Omental fat pad (tissue), 4 donors: Measurements from ENCODE around the gene CASP12. TPM values are rescaled to one million over a fixed set of nuclear protein-coding genes. Genes with fewer than 3 reads are reported as not detected.

Experiments used
- ATAC-seq: fragments of 150-250 bp; one replicate; pipeline ENCODE4 v1.9.1; 2016; ENCODE audit warnings: mild to moderate bottlenecking, moderate library complexity; ENCODE audit not compliant: low FRiP score
- DNase-seq: peaks from one replicate; pipeline ENCODE4 v3.0.0-alpha.2; 2019; ENCODE audit warnings: low spot score
- total RNA-seq, 4 donors: library from RNA; depleted of rRNA; stranded (reverse); fragments of >200 nt; gene quantifications; one replicate each; pipeline ENCODE4 v1.1.0, GENCODE V29; 2016
- TF ChIP-seq, protein P1 (sequence below), 3 donors: fragments of 450-650 bp; IDR thresholded peaks; one replicate each; pipeline ENCODE4 v1.5.1; 2016 to 2017; ENCODE audit warnings: antibody characterized with exemption in 3 of 3, mild to moderate bottlenecking in 3 of 3, moderate library complexity in 2 of 3

CASP12 gene
- total RNA-seq, 4 donors from 2014 or later, result 0.65 to 5.5 (median 2.4) TPM; not detected in 1

DNA sequence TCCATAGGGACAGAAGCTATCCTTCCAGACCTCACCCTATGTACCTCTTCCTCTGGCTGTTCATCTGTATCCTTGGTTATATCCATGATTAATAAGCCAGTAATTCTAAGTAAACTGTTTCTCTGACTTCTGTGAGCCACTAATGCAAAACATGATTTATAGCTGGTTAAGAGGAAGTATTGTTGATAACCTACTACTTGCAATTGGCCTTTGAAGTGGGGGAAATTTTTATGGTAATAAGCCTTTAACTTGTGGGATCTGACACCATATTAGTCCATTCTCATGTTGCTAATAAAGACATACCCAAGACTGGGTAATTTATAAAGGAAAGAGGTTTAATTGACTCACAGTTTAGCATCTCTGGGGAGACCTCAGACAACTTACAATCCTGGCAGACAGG, 21.9 kb downstream of the CASP12 start:
- ATAC-seq, result no peak
- TF ChIP-seq, protein P1, sequence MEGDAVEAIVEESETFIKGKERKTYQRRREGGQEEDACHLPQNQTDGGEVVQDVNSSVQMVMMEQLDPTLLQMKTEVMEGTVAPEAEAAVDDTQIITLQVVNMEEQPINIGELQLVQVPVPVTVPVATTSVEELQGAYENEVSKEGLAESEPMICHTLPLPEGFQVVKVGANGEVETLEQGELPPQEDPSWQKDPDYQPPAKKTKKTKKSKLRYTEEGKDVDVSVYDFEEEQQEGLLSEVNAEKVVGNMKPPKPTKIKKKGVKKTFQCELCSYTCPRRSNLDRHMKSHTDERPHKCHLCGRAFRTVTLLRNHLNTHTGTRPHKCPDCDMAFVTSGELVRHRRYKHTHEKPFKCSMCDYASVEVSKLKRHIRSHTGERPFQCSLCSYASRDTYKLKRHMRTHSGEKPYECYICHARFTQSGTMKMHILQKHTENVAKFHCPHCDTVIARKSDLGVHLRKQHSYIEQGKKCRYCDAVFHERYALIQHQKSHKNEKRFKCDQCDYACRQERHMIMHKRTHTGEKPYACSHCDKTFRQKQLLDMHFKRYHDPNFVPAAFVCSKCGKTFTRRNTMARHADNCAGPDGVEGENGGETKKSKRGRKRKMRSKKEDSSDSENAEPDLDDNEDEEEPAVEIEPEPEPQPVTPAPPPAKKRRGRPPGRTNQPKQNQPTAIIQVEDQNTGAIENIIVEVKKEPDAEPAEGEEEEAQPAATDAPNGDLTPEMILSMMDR (IDR thresholded peaks at IDR 0.05), result no peak
- DNase-seq, result no peak

DNA sequence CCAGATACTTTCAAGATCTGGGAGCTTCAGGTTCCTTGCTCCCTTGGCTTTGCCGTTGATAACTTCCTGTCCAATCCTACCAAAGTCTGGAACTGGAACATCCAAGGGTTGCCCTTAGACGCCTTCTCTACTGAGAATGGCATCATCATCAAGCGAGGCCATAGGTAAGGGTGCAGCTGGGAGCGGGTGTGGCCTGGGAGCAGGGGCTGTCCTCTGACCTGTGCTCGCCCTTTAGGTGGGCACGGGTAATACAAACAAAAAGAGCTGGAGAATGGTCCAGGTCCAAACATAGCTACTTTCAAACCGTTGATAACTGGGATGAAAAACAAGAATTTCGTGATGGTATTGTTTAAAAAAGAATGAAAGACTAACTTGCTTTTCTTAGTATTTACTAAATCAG, 25.0 kb downstream of the CASP12 start:
- TF ChIP-seq, protein P1 (IDR thresholded peaks at IDR 0.05), result no peak
- DNase-seq, result no peak
- ATAC-seq, result no peak

GRCh38 chr11:104872393-104872792, 25.9 kb downstream of the CASP12 start:
- no peak for DNase-seq
- ATAC-seq, result no peak
- TF ChIP-seq, protein P1 (IDR thresholded peaks at IDR 0.05), result no peak

GRCh38 chr11:104870910-104871309, 27.4 kb downstream of the CASP12 start:
- no peak for ATAC-seq
- TF ChIP-seq, protein P1 (IDR thresholded peaks at IDR 0.05), result no peak
- no peak for DNase-seq

DNA sequence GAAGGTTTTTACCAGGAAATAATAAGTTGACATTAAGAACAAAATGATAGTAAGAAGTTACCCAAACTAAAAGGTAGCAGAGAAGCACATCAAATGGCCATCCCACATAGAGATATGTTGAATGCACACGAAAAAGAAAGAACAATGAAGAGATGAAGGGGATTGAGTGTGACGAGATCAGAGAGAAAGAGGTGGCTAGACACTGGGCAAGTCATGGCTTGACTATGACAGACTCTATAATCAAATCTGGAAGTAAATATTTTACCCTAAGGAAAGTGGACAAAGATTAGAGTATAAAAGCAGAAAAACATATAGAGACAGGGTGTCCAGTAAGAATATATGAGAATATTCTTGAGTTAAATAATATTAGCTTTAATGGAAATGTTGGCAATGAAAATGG, 31.4 kb downstream of the CASP12 start:
- TF ChIP-seq, protein P1 (IDR thresholded peaks at IDR 0.05), result no peak
- ATAC-seq (no peak), DNase-seq (no peak)

DNA sequence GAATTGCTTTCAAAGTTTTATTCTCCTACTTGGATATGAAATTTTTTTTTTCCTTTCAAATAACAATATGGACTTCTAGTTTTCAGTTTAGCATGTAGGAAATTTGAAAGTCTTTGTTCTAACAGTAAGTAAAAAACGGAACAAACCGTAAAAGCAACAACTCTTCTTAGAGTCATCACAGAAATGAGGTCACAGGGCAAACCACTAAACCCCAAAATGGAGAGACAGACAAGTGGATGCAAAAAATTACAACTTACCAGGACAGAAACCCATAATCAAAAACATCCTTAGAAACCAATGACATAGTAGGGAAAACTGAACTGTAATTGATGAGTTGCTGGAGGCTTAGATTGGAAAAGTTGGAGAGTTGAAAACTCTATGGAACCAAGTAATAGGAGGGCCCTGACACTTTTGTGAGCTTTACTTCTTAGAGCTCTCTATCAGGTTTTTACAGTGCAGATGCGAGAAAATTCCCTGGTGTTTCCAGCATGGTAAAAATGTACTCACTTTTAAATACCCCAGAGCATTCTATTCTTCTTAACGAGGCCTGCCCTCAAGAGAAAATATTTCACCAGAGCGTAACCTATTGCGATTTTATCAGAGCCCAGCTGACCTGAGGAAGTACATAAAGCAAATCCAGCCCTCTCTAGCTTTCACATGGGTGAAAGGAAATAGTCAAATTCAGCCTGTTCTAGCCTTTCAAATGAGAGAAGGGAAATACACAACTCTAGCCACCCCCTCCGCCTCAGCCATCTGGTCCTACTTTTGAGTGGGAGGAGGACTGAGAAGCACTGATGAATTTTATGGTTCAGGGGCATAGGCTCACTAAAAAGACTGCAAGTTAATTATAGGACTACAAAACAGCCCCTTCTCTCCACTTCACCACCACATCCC, 39.1 kb downstream of the CASP12 start:
- DNase-seq (no peak), ATAC-seq (no peak)
- TF ChIP-seq, protein P1 (IDR thresholded peaks at IDR 0.05), result no peak

GRCh38 chr11:104856607-104857006, 41.7 kb downstream of the CASP12 start:
- DNase-seq, result no peak
- ATAC-seq, result no peak
- TF ChIP-seq, protein P1 (IDR thresholded peaks at IDR 0.05), result no peak
